Measurements from ENCODE around the gene PAN2.

The PAN2 gene, protein sequence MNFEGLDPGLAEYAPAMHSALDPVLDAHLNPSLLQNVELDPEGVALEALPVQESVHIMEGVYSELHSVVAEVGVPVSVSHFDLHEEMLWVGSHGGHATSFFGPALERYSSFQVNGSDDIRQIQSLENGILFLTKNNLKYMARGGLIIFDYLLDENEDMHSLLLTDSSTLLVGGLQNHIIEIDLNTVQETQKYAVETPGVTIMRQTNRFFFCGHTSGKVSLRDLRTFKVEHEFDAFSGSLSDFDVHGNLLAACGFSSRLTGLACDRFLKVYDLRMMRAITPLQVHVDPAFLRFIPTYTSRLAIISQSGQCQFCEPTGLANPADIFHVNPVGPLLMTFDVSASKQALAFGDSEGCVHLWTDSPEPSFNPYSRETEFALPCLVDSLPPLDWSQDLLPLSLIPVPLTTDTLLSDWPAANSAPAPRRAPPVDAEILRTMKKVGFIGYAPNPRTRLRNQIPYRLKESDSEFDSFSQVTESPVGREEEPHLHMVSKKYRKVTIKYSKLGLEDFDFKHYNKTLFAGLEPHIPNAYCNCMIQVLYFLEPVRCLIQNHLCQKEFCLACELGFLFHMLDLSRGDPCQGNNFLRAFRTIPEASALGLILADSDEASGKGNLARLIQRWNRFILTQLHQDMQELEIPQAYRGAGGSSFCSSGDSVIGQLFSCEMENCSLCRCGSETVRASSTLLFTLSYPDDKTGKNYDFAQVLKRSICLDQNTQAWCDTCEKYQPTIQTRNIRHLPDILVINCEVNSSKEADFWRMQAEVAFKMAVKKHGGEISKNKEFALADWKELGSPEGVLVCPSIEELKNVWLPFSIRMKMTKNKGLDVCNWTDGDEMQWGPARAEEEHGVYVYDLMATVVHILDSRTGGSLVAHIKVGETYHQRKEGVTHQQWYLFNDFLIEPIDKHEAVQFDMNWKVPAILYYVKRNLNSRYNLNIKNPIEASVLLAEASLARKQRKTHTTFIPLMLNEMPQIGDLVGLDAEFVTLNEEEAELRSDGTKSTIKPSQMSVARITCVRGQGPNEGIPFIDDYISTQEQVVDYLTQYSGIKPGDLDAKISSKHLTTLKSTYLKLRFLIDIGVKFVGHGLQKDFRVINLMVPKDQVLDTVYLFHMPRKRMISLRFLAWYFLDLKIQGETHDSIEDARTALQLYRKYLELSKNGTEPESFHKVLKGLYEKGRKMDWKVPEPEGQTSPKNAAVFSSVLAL

DNA sequence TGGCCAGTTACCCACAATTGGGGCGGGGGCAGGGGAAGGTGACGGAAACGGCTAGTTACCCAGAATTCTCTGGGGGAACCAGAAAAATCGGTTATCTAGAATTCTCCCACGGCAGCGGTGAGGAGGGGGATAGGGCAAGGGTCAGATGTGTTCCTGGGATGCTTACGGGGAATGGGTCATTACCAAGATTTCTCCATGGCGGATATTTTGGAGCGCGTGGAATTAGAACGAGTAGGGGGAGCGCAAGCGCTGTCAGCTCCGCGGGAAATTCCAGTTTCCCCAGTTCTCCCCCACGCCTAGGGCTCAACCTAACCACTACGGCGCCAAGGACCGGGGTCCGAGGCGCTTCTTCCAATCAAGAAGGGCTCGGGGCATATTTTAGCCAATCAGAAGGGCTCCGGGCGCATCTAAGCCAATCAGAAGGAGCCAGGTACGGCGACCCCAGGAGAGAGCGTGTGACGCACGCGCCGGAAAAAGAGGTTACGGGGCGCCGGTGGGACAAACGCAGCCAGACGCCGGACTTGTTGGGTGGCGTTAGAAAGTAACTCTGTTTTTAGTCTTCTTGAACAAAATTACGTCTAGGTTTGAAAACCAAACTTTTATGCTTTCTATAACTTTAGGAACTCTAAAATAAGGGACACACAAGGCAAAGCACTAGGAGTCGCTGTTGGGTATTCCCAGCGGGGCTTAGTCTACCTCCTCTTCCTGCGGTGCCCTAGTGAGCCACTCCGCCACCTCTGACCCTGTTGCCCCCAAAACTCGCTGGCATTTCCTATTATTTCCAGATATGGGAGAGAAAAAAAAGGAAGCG is at the start of gene PAN2:
Gene PAN2, minus strand, starts transcription at position 322 of the 811 bp plus-strand sequence. CDS start 906 bp downstream, outside the sequence.
- peak within 1 kb of the TSS; percentile 73 for H3K4me3 ChIP-seq
- no peaks in the 10 kb centered on the region for H3K27me3 ChIP-seq
- no peak for TF ChIP-seq Cebpa-rat (IDR thresholded peaks at IDR 0.05)
- peak within 1 kb of the TSS; percentile 84 for H3K9ac ChIP-seq
- peak within 1 kb of the TSS; percentile 90 for H3K27ac ChIP-seq
- H3K9me3 ChIP-seq: no peaks in the 10 kb centered on the region
- H3K36me3 ChIP-seq: no peaks in the 10 kb centered on the region
- H3K4me2 ChIP-seq: peak within 1 kb of the TSS; percentile 98
- H3K4me1 ChIP-seq: peaks cover 28% of the 10 kb centered on the region
- H4K20me1 ChIP-seq: no peaks in the 10 kb centered on the region

DNA sequence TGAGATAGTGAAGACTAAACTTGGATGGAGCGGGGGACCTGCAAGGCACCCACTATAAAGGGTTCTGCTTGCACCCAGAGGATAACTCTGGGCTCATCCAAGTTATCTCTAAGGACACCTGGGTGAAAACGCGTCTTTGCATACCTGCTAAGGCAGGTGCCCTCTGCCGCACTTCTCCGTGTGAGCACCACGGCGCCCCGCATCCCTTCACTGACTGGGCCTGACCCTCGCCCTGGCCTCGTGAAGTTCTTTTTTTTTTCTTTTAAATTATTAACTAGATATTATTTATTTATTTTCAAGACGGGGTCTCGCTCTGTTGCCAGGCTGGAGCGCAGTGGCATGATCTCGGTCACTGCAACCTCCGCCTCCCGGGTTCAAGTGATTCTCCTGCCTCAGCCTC is 48.8 kb upstream of the PAN2 start:
- Histone ChIP-seq H3K4me1 (no peaks in the 10 kb centered on the region), H3K9ac (no peak overlapping the region), H3K27me3 (no peaks in the 10 kb centered on the region), H4K20me1 (no peaks in the 10 kb centered on the region), H3K9me3 (0 out of 2 replicates have a peak, but pooled peaks cover 6% of the 10 kb centered on the region), H3K4me2 (no peak overlapping the region), H3K4me3 (no peak overlapping the region), H3K36me3 (no peaks in the 10 kb centered on the region), H3K27ac (no peak overlapping the region)
- no peak for TF ChIP-seq Cebpa-rat (IDR thresholded peaks at IDR 0.05)

DNA sequence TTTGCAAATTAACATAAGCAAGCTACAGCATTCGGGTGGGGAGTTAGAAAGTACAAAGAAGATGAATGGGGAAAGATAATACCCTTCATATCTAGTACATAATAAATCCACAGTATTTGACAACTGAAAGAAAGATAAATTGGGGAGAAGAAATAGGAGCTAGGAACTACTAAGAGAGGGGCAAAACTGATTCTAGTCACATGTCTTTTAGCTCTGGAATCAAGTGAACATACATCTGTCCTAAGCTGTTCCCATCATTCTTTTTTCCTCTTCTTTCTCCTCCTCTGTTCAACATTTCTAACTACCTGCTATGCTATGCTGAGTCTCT is 44.2 kb upstream of the PAN2 start:
- H3K4me1 ChIP-seq: peaks cover 30% of the 10 kb centered on the region
- no peaks in the 10 kb centered on the region for H4K20me1 ChIP-seq
- no peak for TF ChIP-seq Cebpa-rat (IDR thresholded peaks at IDR 0.05)
- H3K4me3 ChIP-seq: no peak overlapping the region
- no peak overlapping the region for H3K4me2 ChIP-seq
- H3K27ac ChIP-seq: no peak overlapping the region
- peaks cover 18% of the 10 kb centered on the region for H3K9me3 ChIP-seq
- no peaks in the 10 kb centered on the region for H3K27me3 ChIP-seq
- H3K9ac ChIP-seq: no peak overlapping the region
- H3K36me3 ChIP-seq: no peaks in the 10 kb centered on the region

DNA sequence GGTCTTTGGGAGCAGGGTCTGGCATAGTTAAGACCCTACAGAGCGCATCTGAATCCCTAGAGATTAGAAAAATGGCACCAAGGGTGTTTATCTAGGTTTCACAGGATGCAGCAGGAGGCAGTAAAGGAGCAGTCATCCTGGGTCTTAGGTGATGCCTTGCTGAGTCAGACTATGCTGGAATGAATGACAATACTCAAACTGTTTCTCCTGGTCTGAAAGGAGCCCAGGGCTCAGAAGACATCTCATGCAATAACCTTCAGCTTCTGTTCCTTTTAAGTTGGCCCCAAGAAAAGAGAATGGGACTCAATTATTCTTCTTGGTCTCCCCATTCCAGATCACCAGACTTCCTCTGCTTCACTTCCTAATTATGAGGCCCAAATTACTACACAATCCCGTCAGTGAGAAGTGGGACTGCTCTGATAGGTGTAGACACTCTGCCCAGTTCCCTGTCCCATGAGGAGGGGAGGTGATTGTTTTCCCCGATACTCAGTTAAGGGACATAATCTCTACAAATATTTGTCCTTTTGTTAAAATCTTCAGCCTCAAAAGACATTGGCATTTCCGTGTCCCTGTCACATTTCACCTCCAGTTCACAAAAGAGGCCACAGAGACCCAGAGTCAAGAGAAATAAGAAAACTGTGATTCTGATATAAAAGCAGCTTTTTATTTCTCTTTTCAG is 43.6 kb upstream of the PAN2 start:
- Histone ChIP-seq H3K27ac (no peak overlapping the region), H4K20me1 (no peaks in the 10 kb centered on the region), H3K9me3 (peaks cover 18% of the 10 kb centered on the region), H3K36me3 (no peaks in the 10 kb centered on the region), H3K9ac (no peak overlapping the region), H3K27me3 (no peaks in the 10 kb centered on the region), H3K4me1 (peaks cover 30% of the 10 kb centered on the region), H3K4me3 (no peak overlapping the region), H3K4me2 (no peak overlapping the region)
- TF ChIP-seq Cebpa-rat (IDR thresholded peaks at IDR 0.05): no peak

DNA sequence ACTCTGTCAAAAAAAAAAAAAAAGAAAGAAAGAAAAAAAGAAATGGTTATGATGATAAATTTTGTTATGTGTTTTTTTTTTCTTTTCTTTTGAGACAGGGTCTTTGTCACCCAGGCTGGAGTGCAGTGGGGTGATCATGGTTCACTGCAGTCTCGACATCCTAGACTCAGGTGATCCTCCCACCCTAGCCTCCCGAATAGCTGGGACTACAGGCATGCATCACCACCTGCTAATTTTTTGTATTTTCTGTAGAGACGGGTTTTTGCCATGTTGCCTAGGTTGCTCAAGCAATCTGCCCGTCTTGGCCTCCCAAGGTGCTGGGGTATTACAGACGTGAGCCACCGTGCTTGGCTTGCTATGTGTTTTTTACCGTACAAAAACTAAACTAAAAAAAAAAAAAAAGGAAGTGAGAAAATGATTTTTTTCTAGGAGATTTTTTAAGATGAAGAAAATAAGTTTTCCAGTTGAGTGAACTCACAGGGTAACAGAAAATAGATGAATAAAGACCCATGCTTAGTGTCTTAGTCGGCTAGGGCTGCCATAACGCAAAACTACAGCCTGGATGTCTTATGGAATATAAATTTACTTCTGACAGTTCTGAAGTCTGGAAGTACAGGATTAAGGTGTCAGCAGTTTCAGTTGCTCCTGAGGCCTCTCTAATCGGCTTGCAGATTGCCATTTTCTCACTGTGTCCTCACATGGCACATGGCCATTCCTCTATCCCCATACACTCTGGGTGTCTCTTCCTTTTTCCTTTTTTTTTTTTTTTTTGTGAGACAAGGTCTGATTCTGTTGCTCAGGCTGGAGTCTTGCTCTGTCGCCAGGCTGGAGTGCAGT is 42.0 kb upstream of the PAN2 start:
- Histone ChIP-seq H3K27ac (peak overlapping the region; percentile 22; the same call in 1 of the 2 replicates), H3K27me3 (no peaks in the 10 kb centered on the region), H3K36me3 (no peaks in the 10 kb centered on the region), H3K9me3 (peaks cover 18% of the 10 kb centered on the region), H3K4me2 (peak overlapping the region; percentile 66), H3K4me3 (no peak overlapping the region), H3K9ac (no peak overlapping the region), H4K20me1 (no peaks in the 10 kb centered on the region), H3K4me1 (peaks cover 30% of the 10 kb centered on the region)
- no peak for TF ChIP-seq Cebpa-rat (IDR thresholded peaks at IDR 0.05)

DNA sequence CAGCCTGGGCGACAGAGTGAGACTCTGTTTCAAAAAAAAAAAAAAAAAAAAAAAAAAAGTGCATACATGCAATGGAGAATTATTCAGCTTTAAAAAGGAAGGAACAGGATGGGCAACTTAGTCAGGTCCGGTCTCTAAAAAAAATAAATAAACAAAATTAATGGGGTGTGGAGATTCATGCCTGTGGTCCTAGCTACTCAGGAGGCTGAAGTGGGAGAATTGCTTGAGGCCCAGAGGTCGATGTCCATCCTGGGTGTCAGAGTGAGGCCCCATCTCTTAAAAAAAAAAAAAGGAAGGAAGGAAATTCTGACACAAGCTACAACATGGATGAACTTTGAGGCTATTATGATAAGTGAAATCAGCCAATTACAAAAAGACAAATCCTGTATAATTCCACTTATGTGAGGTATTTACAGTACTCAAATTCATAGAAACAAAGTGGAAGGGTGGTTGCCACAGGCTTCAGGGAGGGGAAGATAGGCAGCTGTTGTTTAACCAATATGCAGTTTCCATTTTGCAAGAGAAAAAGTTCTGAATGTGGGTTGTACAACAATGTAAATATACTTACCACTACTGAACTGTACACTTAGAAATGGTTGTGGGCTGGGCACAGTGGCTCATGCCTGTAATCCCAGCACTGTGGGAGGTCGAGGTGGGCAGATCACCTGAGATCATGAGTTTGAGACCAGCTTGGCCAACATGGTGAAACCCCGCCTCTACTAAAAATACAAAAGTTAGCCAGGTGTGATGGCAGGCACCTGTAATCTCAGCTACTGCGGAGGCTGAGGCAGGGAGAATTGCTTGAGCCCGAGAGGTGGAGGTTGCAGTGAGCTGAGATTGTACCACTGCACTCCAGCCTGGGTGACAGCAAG is 41.2 kb upstream of the PAN2 start:
- TF ChIP-seq Cebpa-rat (IDR thresholded peaks at IDR 0.05): no peak
- Histone ChIP-seq H3K9ac (no peak overlapping the region), H3K4me2 (peak overlapping the region; percentile 66), H4K20me1 (no peaks in the 10 kb centered on the region), H3K4me3 (no peak overlapping the region), H3K4me1 (peaks cover 30% of the 10 kb centered on the region), H3K9me3 (peaks cover 18% of the 10 kb centered on the region), H3K27me3 (no peaks in the 10 kb centered on the region), H3K36me3 (no peaks in the 10 kb centered on the region), H3K27ac (no peak overlapping the region)

DNA sequence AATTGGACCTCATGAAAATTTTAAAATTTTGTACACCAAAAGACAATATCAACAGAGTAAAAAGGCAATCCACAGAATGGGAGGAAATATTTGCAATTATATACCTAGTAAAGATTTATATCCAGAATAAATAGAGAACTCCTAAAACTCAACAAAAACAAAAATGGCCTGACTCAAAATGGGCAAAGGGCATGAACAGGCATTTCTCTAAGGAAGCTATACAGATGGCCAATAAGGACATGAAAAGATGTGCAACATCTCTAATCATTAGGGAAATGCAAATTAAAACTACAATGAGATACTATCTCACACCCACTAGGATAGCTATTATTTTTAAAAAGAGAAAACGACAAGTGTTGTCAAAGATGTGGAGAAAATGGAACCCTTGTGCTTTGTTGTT is 39.7 kb upstream of the PAN2 start:
- peaks cover 13% of the 10 kb centered on the region for H3K9me3 ChIP-seq
- H3K4me2 ChIP-seq: no peak overlapping the region
- H3K9ac ChIP-seq: no peak overlapping the region
- H4K20me1 ChIP-seq: no peaks in the 10 kb centered on the region
- no peaks in the 10 kb centered on the region for H3K27me3 ChIP-seq
- TF ChIP-seq Cebpa-rat (IDR thresholded peaks at IDR 0.05): no peak
- H3K27ac ChIP-seq: no peak overlapping the region
- no peaks in the 10 kb centered on the region for H3K36me3 ChIP-seq
- no peak overlapping the region for H3K4me3 ChIP-seq
- H3K4me1 ChIP-seq: peaks cover 30% of the 10 kb centered on the region
